ENCODE results near the gene RPS18. TPM values are rescaled to one million over a fixed set of nuclear protein-coding genes. Genes with fewer than 3 reads are reported as not detected.
A peak's percentile ranks its signal among the peaks of the same experiment; 100 is the strongest.

RPS18 gene
- total RNA-seq, 2 experiments from 2014 or later, result 4,317 to 7,191 TPM

GRCh38 chr6:33295621-33296369, 23.9 kb downstream of the RPS18 start:
- intact Hi-C loops (cut with micrococcal nuclease; ENCODE audit: unreplicated experiment), result loop anchor here (5.0 kb wide), 1 partner anchor 97 kb away; the partner anchor contains the start of gene KIFC1
- H3K36me3 ChIP-seq (ENCODE audit: insufficient read depth, low read length), result peaks cover 61% of the 10 kb centered on the region
- H3K27ac ChIP-seq (ENCODE audit: low read depth, low read length, poor library complexity, severe bottlenecking), result no peak overlapping the region
- H3K9me3 ChIP-seq (ENCODE audit: low read length), result no peaks in the 10 kb centered on the region
- CTCF ChIA-PET (ENCODE audit: unreplicated experiment), result no interaction called here
- BruUV-seq (replicated peaks), result no TSS peak
- TF ChIP-seq CTCF (conservative IDR thresholded peaks at IDR 0.05; ENCODE audit: low read length) (no peak), EZH2phosphoT487 (IDR thresholded peaks at IDR 0.05; ENCODE audit: borderline replicate concordance, low read depth, low read length) (no peak)
- H3K4me3 ChIP-seq (ENCODE audit: low read depth, low read length, poor library complexity, severe bottlenecking), result no peak overlapping the region
- no peak overlapping the region for H2AFZ ChIP-seq (ENCODE audit: low read length)
- no peaks in the 10 kb centered on the region for H3K9me2 ChIP-seq (ENCODE audit: insufficient read depth, low read length)
- no peak for DNase-seq (ENCODE audit: low spot score)
- H3K4me1 ChIP-seq (ENCODE audit: insufficient read depth, low read length, poor library complexity, severe bottlenecking), result peaks cover 29% of the 10 kb centered on the region
- POLR2A ChIA-PET, result no interaction called here
- peaks cover 3% of the 10 kb centered on the region; the same call in 1 of the 2 replicates for H3K79me2 ChIP-seq (ENCODE audit: insufficient read depth, low read depth, low read length)
- no peak overlapping the region for H3K4me2 ChIP-seq (ENCODE audit: low read length)
- no peaks in the 10 kb centered on the region for H4K20me1 ChIP-seq (ENCODE audit: insufficient read depth, low read length)

GRCh38 chr6:33296797-33297405, 25.0 kb downstream of the RPS18 start:
- Histone ChIP-seq H3K27ac (ENCODE audit: low read depth, low read length, poor library complexity, severe bottlenecking) (peak overlapping the region; percentile 93), H2AFZ (ENCODE audit: low read length) (no peak overlapping the region), H3K79me2 (ENCODE audit: insufficient read depth, low read depth, low read length) (peaks cover 5% of the 10 kb centered on the region; the same call in 1 of the 2 replicates), H3K4me2 (ENCODE audit: low read length) (peak overlapping the region; percentile 85), H3K4me3 (ENCODE audit: low read depth, low read length, poor library complexity, severe bottlenecking) (peak overlapping the region; percentile 83), H3K4me1 (ENCODE audit: insufficient read depth, low read length, poor library complexity, severe bottlenecking) (peaks cover 21% of the 10 kb centered on the region), H3K36me3 (ENCODE audit: insufficient read depth, low read length) (peaks cover 61% of the 10 kb centered on the region), H3K9me2 (ENCODE audit: insufficient read depth, low read length) (no peaks in the 10 kb centered on the region), H4K20me1 (ENCODE audit: insufficient read depth, low read length) (no peaks in the 10 kb centered on the region), H3K9me3 (ENCODE audit: low read length) (no peaks in the 10 kb centered on the region)
- BruUV-seq (replicated peaks), result no TSS peak
- POLR2A ChIA-PET, result interaction anchor here (1.0 kb wide), 1 partner anchor 8 kb away, joined by 3 read pairs; the partner anchor contains the start of gene WDR46
- TF ChIP-seq EZH2phosphoT487 (IDR thresholded peaks at IDR 0.05; ENCODE audit: borderline replicate concordance, low read depth, low read length), result no peak
- intact Hi-C loops (cut with micrococcal nuclease; ENCODE audit: unreplicated experiment), result loop anchor here (5.0 kb wide), 1 partner anchor 95 kb away; the partner anchor contains the start of gene KIFC1
- no peak for DNase-seq (ENCODE audit: low spot score)
- CTCF ChIA-PET (ENCODE audit: unreplicated experiment), result interaction anchor here (0.5 kb wide), 1 partner anchor 26 kb away, joined by 4 read pairs; no protein-coding TSS in a partner anchor

GRCh38 chr6:33297406-33297955, 25.6 kb downstream of the RPS18 start:
- Histone ChIP-seq H3K4me2 (ENCODE audit: low read length) (peak overlapping the region; percentile 85), H3K9me3 (ENCODE audit: low read length) (no peaks in the 10 kb centered on the region), H3K79me2 (ENCODE audit: insufficient read depth, low read depth, low read length) (peaks cover 5% of the 10 kb centered on the region; the same call in 1 of the 2 replicates), H3K27ac (ENCODE audit: low read depth, low read length, poor library complexity, severe bottlenecking) (peak overlapping the region; percentile 93), H3K9me2 (ENCODE audit: insufficient read depth, low read length) (no peaks in the 10 kb centered on the region), H3K4me1 (ENCODE audit: insufficient read depth, low read length, poor library complexity, severe bottlenecking) (peaks cover 21% of the 10 kb centered on the region), H3K4me3 (ENCODE audit: low read depth, low read length, poor library complexity, severe bottlenecking) (peak overlapping the region; percentile 83), H3K36me3 (ENCODE audit: insufficient read depth, low read length) (peaks cover 59% of the 10 kb centered on the region), H4K20me1 (ENCODE audit: insufficient read depth, low read length) (no peaks in the 10 kb centered on the region), H2AFZ (ENCODE audit: low read length) (no peak overlapping the region)
- DNase-seq (ENCODE audit: low spot score), result peak; percentile 43
- POLR2A ChIA-PET, result interaction anchor here (0.6 to 2.6 kb wide), 4 partner anchors 9 to 118 kb away, joined by 3 to 14 read pairs (median 3); partner anchors contain the start of genes RPS18, VPS52 and WDR46
- TF ChIP-seq CTCF (conservative IDR thresholded peaks at IDR 0.05; ENCODE audit: low read length) (no peak), EZH2phosphoT487 (IDR thresholded peaks at IDR 0.05; ENCODE audit: borderline replicate concordance, low read depth, low read length) (no peak)
- CTCF ChIA-PET (ENCODE audit: unreplicated experiment), result no interaction called here
- intact Hi-C loops (cut with micrococcal nuclease; ENCODE audit: unreplicated experiment), result loop anchor here (5.0 kb wide), 1 partner anchor 95 kb away; the partner anchor contains the start of gene KIFC1
- BruUV-seq (replicated peaks), result no TSS peak
